Type B pancreatic cell (in vitro differentiated cells): ENCODE measurements around the gene RPTOR. TPM values are rescaled to one million over a fixed set of nuclear protein-coding genes. Genes with fewer than 3 reads are reported as not detected.
"Not testable (repeated sequence)": the region's sequence is repeated elsewhere in the genome, so short reads cannot be mapped to it uniquely, and the experiment has no call there.

Source experiments
- DNase-seq: peaks from one replicate; pipeline ENCODE4 v3.0.0; 2021; ENCODE audit warnings: mixed read lengths; ENCODE audit not compliant: unreplicated experiment; ENCODE audit errors: extremely low spot score
- H3K27ac Mint-ChIP-seq: 2 replicates; pipeline ENCODE4 v1.8.0; 2021; ENCODE audit warnings: mild to moderate bottlenecking, mixed read lengths
- H3K27me3 Mint-ChIP-seq: 2 replicates; pipeline ENCODE4 v1.8.0; 2021; ENCODE audit warnings: mixed read lengths
- H3K36me3 Mint-ChIP-seq: 2 replicates; pipeline ENCODE4 v1.8.0; 2021; ENCODE audit warnings: mixed read lengths
- H3K4me1 Mint-ChIP-seq: one replicate; pipeline ENCODE4 v1.8.0; 2021; ENCODE audit warnings: mixed read lengths; ENCODE audit not compliant: unreplicated experiment
- H3K4me3 Mint-ChIP-seq: 2 replicates; pipeline ENCODE4 v1.8.0; 2021; ENCODE audit warnings: mild to moderate bottlenecking, mixed read lengths
- H3K9me3 Mint-ChIP-seq: 2 replicates; pipeline ENCODE4 v1.8.0; 2021; ENCODE audit warnings: mixed read lengths
- CTCF ChIP-seq: fragments of 200-600 bp; sonication (generic); conservative IDR thresholded peaks from 2 replicates; pipeline ENCODE4 v1.5.0; 2021; ENCODE audit warnings: antibody characterized with exemption, mild to moderate bottlenecking
- total RNA-seq: library from RNA; stranded (reverse); gene quantifications from 2 replicates; pipeline ENCODE4 v1.2.1, GENCODE V29; 2021; ENCODE audit warnings: low replicate concordance

RPTOR gene
- total RNA-seq, 1 donor from 2014 or later, result 39.8 TPM

GRCh38 chr17:80795090-80795580 lies 250.5 kb downstream of the RPTOR start:
- Mint-ChIP-seq H3K27me3 (no peaks in the 10 kb centered on the region), H3K4me1 (peaks cover 36% of the 10 kb centered on the region), H3K36me3 (peaks cover 13% of the 10 kb centered on the region), H3K27ac (no peak overlapping the region), H3K4me3 (no peak overlapping the region), H3K9me3 (no peaks in the 10 kb centered on the region)
- no peak for TF ChIP-seq CTCF
- no peak for DNase-seq

- Mint-ChIP-seq H3K36me3 (peaks cover 13% of the 10 kb centered on the region), H3K9me3 (no peaks in the 10 kb centered on the region), H3K4me3 (no peak overlapping the region), H3K27me3 (no peaks in the 10 kb centered on the region), H3K27ac (no peak overlapping the region), H3K4me1 (peaks cover 30% of the 10 kb centered on the region)
- TF ChIP-seq CTCF, result no peak
- DNase-seq, result no peak
Measured at GRCh38 chr17:80795754-80796153, 251.1 kb downstream of the RPTOR start.

GRCh38 chr17:80796430-80796861 lies 251.8 kb downstream of the RPTOR start:
- Mint-ChIP-seq H3K9me3 (no peaks in the 10 kb centered on the region), H3K27me3 (no peaks in the 10 kb centered on the region), H3K36me3 (peaks cover 13% of the 10 kb centered on the region), H3K27ac (no peak overlapping the region), H3K4me1 (peaks cover 23% of the 10 kb centered on the region), H3K4me3 (no peak overlapping the region)
- DNase-seq, result no peak
- no peak for TF ChIP-seq CTCF

- H3K4me3 Mint-ChIP-seq, DNase-seq, H3K27ac Mint-ChIP-seq, H3K27me3 Mint-ChIP-seq, H3K9me3 Mint-ChIP-seq: not testable (repeated sequence)
- Mint-ChIP-seq H3K36me3 (peaks cover 13% of the 10 kb centered on the region), H3K4me1 (peaks cover 17% of the 10 kb centered on the region)
Measured at GRCh38 chr17:80797222-80797621, 252.6 kb downstream of the RPTOR start.

- no peak for DNase-seq
- H3K27ac Mint-ChIP-seq, result no peak overlapping the region
- no peak for TF ChIP-seq CTCF
- H3K27me3 Mint-ChIP-seq, result no peaks in the 10 kb centered on the region
- H3K4me3 Mint-ChIP-seq, result no peak overlapping the region
- peaks cover 13% of the 10 kb centered on the region for H3K36me3 Mint-ChIP-seq
- H3K4me1 Mint-ChIP-seq, result peaks cover 17% of the 10 kb centered on the region
- H3K9me3 Mint-ChIP-seq, result no peaks in the 10 kb centered on the region
Measured at GRCh38 chr17:80797741-80798594, 253.3 kb downstream of the RPTOR start.
